ENCODE results near the gene XRN1.

DNA sequence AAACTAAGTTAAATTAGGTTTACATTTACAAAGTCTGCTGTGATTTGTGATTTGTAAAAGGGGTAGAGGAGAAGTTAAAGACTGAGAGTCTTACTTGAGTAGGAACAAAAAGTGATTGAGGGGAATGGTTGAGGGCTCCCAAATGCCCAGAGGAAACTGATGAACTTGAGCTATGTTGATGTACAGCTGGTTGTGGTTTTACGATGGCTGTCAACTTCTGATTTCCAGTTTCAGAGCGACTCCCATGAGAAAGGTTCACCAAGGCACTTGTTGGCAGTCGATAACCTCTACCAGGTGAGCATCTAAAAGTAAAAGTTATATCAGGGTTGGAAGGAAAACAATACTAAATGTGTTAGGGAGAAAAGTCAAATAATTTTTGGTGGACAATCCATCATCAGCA is 91.0 kb downstream of the XRN1 start:
- no peak for TF ChIP-seq EZH2 (IDR thresholded peaks at IDR 0.05)
- no peak for TF ChIP-seq POLR2AphosphoS5 (IDR thresholded peaks at IDR 0.05; ENCODE audit: borderline replicate concordance, low read depth, low read length)
- no peak for TF ChIP-seq FOXP2 (optimal IDR thresholded peaks at IDR 0.05; ENCODE audit: control extremely low read depth, extremely low read length, insufficient read depth)
